ENCODE measurements around the gene CTNNBL1.

The CTNNBL1 gene

GRCh38 chr20:37797669-37798175 is 103.9 kb downstream of the CTNNBL1 start:
- DNase-seq (ENCODE audit: low read depth): no peak
- no peak for TF ChIP-seq CTCF (conservative IDR thresholded peaks at IDR 0.05; ENCODE audit: control insufficient read depth, insufficient read depth, low read depth, low read length)
- no peak overlapping the region for H3K4me3 ChIP-seq (ENCODE audit: control insufficient read depth, low read depth, low read length)

GRCh38 chr20:37798312-37798711 is 104.5 kb downstream of the CTNNBL1 start:
- no peak for TF ChIP-seq CTCF (conservative IDR thresholded peaks at IDR 0.05; ENCODE audit: control insufficient read depth, insufficient read depth, low read depth, low read length)
- no peak overlapping the region for H3K4me3 ChIP-seq (ENCODE audit: control insufficient read depth, low read depth, low read length)
- DNase-seq (ENCODE audit: low read depth): no peak

GRCh38 chr20:37800618-37801017 is 106.8 kb downstream of the CTNNBL1 start:
- DNase-seq (ENCODE audit: low read depth): no peak
- H3K4me3 ChIP-seq (ENCODE audit: control insufficient read depth, low read depth, low read length): no peak overlapping the region
- no peak for TF ChIP-seq CTCF (conservative IDR thresholded peaks at IDR 0.05; ENCODE audit: control insufficient read depth, insufficient read depth, low read depth, low read length)

- no peak for TF ChIP-seq CTCF (conservative IDR thresholded peaks at IDR 0.05; ENCODE audit: control insufficient read depth, insufficient read depth, low read depth, low read length)
- DNase-seq (ENCODE audit: low read depth): no peak
- no peak overlapping the region for H3K4me3 ChIP-seq (ENCODE audit: control insufficient read depth, low read depth, low read length)
Measured at GRCh38 chr20:37801921-37802320, 108.1 kb downstream of the CTNNBL1 start.

GRCh38 chr20:37803438-37804307 is 109.8 kb downstream of the CTNNBL1 start:
- no peak for TF ChIP-seq CTCF (conservative IDR thresholded peaks at IDR 0.05; ENCODE audit: control insufficient read depth, insufficient read depth, low read depth, low read length)
- DNase-seq (ENCODE audit: low read depth): no peak
- no peak overlapping the region for H3K4me3 ChIP-seq (ENCODE audit: control insufficient read depth, low read depth, low read length)

- no peak for TF ChIP-seq CTCF (conservative IDR thresholded peaks at IDR 0.05; ENCODE audit: control insufficient read depth, insufficient read depth, low read depth, low read length)
- DNase-seq (ENCODE audit: low read depth): no peak
- no peak overlapping the region for H3K4me3 ChIP-seq (ENCODE audit: control insufficient read depth, low read depth, low read length)
Measured at GRCh38 chr20:37804584-37805566, 111.0 kb downstream of the CTNNBL1 start.

All from fibroblast of mammary gland (primary cell).